MV-4-11 (cell line): ENCODE measurements around the gene BRCA1.
"Not testable (repeated sequence)": the region's sequence is repeated elsewhere in the genome, so short reads cannot be mapped to it uniquely, and the experiment has no call there.

ENCODE experiments used
- DNase-seq: peaks from one replicate; lab custom pipeline; 2025; lab: John Stamatoyannopoulos, UW

The BRCA1 gene

GRCh38 chr17:43134774-43135453 lies 9.8 kb upstream of the BRCA1 start:
- no peak for DNase-seq

- DNase-seq = peak; percentile 73
Observed at GRCh38 chr17:43133439-43133838, 8.3 kb upstream of the BRCA1 start.

GRCh38 chr17:43132117-43132516 lies 7.0 kb upstream of the BRCA1 start:
- no peak for DNase-seq

- DNase-seq = no peak
Observed at GRCh38 chr17:43129671-43130010, 4.5 kb upstream of the BRCA1 start.

- not testable (repeated sequence) for DNase-seq
Observed at GRCh38 chr17:43127333-43127876, 2.2 kb upstream of the BRCA1 start.

GRCh38 chr17:43126911-43127290 lies 1.7 kb upstream of the BRCA1 start:
- DNase-seq = no peak

- peak; percentile 47 for DNase-seq
Observed at GRCh38 chr17:43125967-43126910, 1.1 kb upstream of the BRCA1 start.

- DNase-seq = no peak
Observed at GRCh38 chr17:43118679-43119615, 6.2 kb downstream of the BRCA1 start.

- no peak for DNase-seq
Observed at GRCh38 chr17:43114151-43114552, 11.0 kb downstream of the BRCA1 start.

GRCh38 chr17:43106552-43106951 lies 18.6 kb downstream of the BRCA1 start:
- no peak for DNase-seq

GRCh38 chr17:43105146-43105545 lies 20.0 kb downstream of the BRCA1 start:
- no peak for DNase-seq

- DNase-seq = no peak
Observed at GRCh38 chr17:43104665-43105064, 20.5 kb downstream of the BRCA1 start.

GRCh38 chr17:43095364-43095763 lies 29.8 kb downstream of the BRCA1 start:
- not testable (repeated sequence) for DNase-seq

- no peak for DNase-seq
Observed at GRCh38 chr17:43094129-43094835, 30.9 kb downstream of the BRCA1 start.

GRCh38 chr17:43092901-43093300 lies 32.3 kb downstream of the BRCA1 start:
- DNase-seq = no peak

GRCh38 chr17:43090022-43090421 lies 35.1 kb downstream of the BRCA1 start:
- DNase-seq = no peak

GRCh38 chr17:43085474-43085873 lies 39.7 kb downstream of the BRCA1 start:
- no peak for DNase-seq

- DNase-seq = peak; percentile 25
Observed at GRCh38 chr17:43079641-43080302, 45.4 kb downstream of the BRCA1 start.

GRCh38 chr17:43074869-43075268 lies 50.3 kb downstream of the BRCA1 start:
- DNase-seq = no peak

- DNase-seq = no peak
Observed at GRCh38 chr17:43070872-43071271, 54.3 kb downstream of the BRCA1 start.

- DNase-seq = no peak
Observed at GRCh38 chr17:43070257-43070656, 54.9 kb downstream of the BRCA1 start.
